SU-DHL-6 (cell line): ENCODE measurements around the gene JCAD.
"Not testable (repeated sequence)": the region's sequence is repeated elsewhere in the genome, so short reads cannot be mapped to it uniquely, and the experiment has no call there.

Source experiments
- H2AFZ ChIP-seq: fragments of 200-600 bp; sonication (generic); 2 replicates; pipeline ENCODE4 v1.6.1; 2014; ENCODE audit warnings: low read depth, mild to moderate bottlenecking, moderate library complexity, mixed read lengths, antibody characterized with exemption, low read length; ENCODE audit not compliant: severe bottlenecking
- H3F3A ChIP-seq: fragments of 200-600 bp; shearing (Covaris generic); 2 replicates; pipeline ENCODE4 v1.6.0; 2016; ENCODE audit warnings: antibody characterized with exemption, mild to moderate bottlenecking; ENCODE audit not compliant: insufficient read depth
- H3K27ac ChIP-seq: fragments of 200-600 bp; sonication (generic); 2 replicates; pipeline ENCODE4 v1.5.1; 2016; ENCODE audit warnings: low read depth, mild to moderate bottlenecking, low read length, moderate library complexity, mixed read lengths
- H3K27me3 ChIP-seq: fragments of 200-600 bp; sonication (generic), shearing (Covaris generic); 2 replicates; pipeline ENCODE4 v1.6.0; 2014; ENCODE audit warnings: mild to moderate bottlenecking, low read length
- H3K36me3 ChIP-seq: fragments of 200-600 bp; sonication (generic); 2 replicates; pipeline ENCODE4 v1.6.1; 2014; ENCODE audit warnings: mild to moderate bottlenecking, low read length, mixed read lengths
- H3K4me2 ChIP-seq: fragments of 300-600, 200-600 bp; shearing (Covaris generic), sonication (generic); 2 replicates; pipeline ENCODE4 v1.6.0; 2014; ENCODE audit warnings: low read length, low read depth, mild to moderate bottlenecking; ENCODE audit not compliant: poor library complexity, severe bottlenecking
- H3K4me3 ChIP-seq: fragments of 200-600 bp; sonication (generic); 2 replicates; pipeline ENCODE4 v1.5.1; 2014; ENCODE audit warnings: antibody characterized with exemption, low read length, mild to moderate bottlenecking, mixed read lengths; ENCODE audit not compliant: insufficient read depth, poor library complexity, severe bottlenecking
- H3K79me2 ChIP-seq: fragments of 200-600 bp; sonication (generic); 2 replicates; pipeline ENCODE4 v1.6.1; 2014; ENCODE audit warnings: mild to moderate bottlenecking, low read length, moderate library complexity; ENCODE audit not compliant: insufficient read depth
- H3K9ac ChIP-seq: fragments of 200-600 bp; sonication (generic); 2 replicates; pipeline ENCODE4 v1.7.0; 2014; ENCODE audit warnings: mild to moderate bottlenecking, low read length
- H3K9me2 ChIP-seq: fragments of 200-600 bp; sonication (generic); replicated peaks from 2 replicates; pipeline ENCODE4 v1.6.1; 2014; ENCODE audit warnings: low read length; ENCODE audit not compliant: insufficient read depth
- H3K9me3 ChIP-seq: fragments of 200-600 bp; sonication (generic); 2 replicates; pipeline ENCODE4 v1.6.1; 2014; ENCODE audit warnings: low read length, mixed read lengths; ENCODE audit not compliant: insufficient read depth
- H4K20me1 ChIP-seq: fragments of 200-600 bp; sonication (generic); 2 replicates; pipeline ENCODE4 v1.6.1; 2014; ENCODE audit warnings: low read depth, mild to moderate bottlenecking, antibody characterized with exemption, low read length, moderate library complexity, mixed read lengths
- EZH2phosphoT487 ChIP-seq: fragments of 200-600 bp; sonication (generic), shearing (Covaris generic); conservative IDR thresholded peaks from 2 replicates; pipeline ENCODE4 v1.6.1; 2018; ENCODE audit warnings: mild to moderate bottlenecking, antibody characterized with exemption, low read length, moderate library complexity, mixed read lengths
- TF ChIP-seq, protein P1 (sequence below): fragments of 200-600 bp; sonication (generic); IDR thresholded peaks from one replicate; pipeline ENCODE4 v1.5.1; 2017; ENCODE audit warnings: antibody characterized with exemption, mild to moderate bottlenecking, low read length, moderate library complexity; ENCODE audit not compliant: insufficient read depth, poor library complexity, severe bottlenecking

Gene JCAD

DNA sequence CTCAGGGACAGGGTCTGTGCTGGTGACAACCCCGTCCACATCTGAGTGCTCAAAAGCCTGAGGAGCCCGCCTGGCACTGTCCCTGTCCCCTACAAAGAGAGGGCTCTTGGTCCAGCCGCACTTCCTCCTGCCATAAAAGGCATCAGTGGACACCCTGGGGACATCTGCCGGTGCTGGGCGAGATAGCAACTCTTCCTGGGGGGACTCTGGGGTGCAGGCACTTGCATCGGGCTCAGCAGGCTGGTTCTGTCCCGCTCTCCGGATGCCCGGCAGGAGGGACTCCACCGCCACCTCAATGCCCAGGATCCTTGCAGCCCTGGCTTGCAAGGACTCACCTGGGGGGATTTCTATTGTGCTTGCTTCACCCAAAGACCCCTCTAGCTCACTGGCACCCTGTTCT lies 32.8 kb downstream of the JCAD start:
- no peaks in the 10 kb centered on the region for H3K9me3 ChIP-seq
- H3K27ac ChIP-seq = no peak overlapping the region
- H3K4me3 ChIP-seq = peak overlapping the region; percentile 41
- no peaks in the 10 kb centered on the region for H3K79me2 ChIP-seq
- H3F3A ChIP-seq = no peaks in the 10 kb centered on the region
- H3K9ac ChIP-seq = peak overlapping the region; percentile 38; the same call in 1 of the 2 replicates
- no peaks in the 10 kb centered on the region for H3K9me2 ChIP-seq
- H3K36me3 ChIP-seq = no peaks in the 10 kb centered on the region
- peak overlapping the region; percentile 83 for H2AFZ ChIP-seq
- no peaks in the 10 kb centered on the region for H4K20me1 ChIP-seq
- H3K4me2 ChIP-seq = peak overlapping the region; percentile 63
- no peaks in the 10 kb centered on the region for H3K27me3 ChIP-seq
- TF ChIP-seq, protein P1, sequence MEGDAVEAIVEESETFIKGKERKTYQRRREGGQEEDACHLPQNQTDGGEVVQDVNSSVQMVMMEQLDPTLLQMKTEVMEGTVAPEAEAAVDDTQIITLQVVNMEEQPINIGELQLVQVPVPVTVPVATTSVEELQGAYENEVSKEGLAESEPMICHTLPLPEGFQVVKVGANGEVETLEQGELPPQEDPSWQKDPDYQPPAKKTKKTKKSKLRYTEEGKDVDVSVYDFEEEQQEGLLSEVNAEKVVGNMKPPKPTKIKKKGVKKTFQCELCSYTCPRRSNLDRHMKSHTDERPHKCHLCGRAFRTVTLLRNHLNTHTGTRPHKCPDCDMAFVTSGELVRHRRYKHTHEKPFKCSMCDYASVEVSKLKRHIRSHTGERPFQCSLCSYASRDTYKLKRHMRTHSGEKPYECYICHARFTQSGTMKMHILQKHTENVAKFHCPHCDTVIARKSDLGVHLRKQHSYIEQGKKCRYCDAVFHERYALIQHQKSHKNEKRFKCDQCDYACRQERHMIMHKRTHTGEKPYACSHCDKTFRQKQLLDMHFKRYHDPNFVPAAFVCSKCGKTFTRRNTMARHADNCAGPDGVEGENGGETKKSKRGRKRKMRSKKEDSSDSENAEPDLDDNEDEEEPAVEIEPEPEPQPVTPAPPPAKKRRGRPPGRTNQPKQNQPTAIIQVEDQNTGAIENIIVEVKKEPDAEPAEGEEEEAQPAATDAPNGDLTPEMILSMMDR = no peak
- no peak for TF ChIP-seq EZH2phosphoT487

DNA sequence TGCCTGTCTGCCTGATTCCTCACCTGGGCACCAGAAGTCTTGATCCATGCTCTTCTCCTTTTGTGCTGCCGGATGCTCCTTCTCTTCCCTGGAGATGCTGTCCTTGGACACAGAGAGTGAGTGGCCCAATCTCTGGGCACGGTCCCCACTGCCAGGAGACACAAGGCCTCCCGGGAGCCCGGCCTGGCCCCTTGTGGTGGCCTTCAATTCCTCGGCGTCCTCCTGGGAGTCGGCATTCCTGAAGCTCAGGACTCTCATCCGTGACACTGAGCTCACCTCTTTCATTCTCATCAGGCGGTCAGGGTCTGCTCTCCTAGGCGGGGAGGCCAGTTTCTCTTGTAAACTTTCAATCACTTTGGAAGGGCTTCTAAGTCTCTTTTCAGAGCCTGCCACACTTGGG lies 33.3 kb downstream of the JCAD start:
- H3K27me3 ChIP-seq = no peaks in the 10 kb centered on the region
- H2AFZ ChIP-seq = no peak overlapping the region
- H3F3A ChIP-seq = no peaks in the 10 kb centered on the region
- H3K27ac ChIP-seq = no peak overlapping the region
- H3K4me2 ChIP-seq = no peak overlapping the region
- no peaks in the 10 kb centered on the region for H3K9me3 ChIP-seq
- no peaks in the 10 kb centered on the region for H3K9me2 ChIP-seq
- TF ChIP-seq, protein P1 = no peak
- no peak for TF ChIP-seq EZH2phosphoT487
- no peak overlapping the region for H3K4me3 ChIP-seq
- H3K9ac ChIP-seq = no peak overlapping the region
- H3K36me3 ChIP-seq = no peaks in the 10 kb centered on the region
- H3K79me2 ChIP-seq = no peaks in the 10 kb centered on the region
- H4K20me1 ChIP-seq = no peaks in the 10 kb centered on the region

DNA sequence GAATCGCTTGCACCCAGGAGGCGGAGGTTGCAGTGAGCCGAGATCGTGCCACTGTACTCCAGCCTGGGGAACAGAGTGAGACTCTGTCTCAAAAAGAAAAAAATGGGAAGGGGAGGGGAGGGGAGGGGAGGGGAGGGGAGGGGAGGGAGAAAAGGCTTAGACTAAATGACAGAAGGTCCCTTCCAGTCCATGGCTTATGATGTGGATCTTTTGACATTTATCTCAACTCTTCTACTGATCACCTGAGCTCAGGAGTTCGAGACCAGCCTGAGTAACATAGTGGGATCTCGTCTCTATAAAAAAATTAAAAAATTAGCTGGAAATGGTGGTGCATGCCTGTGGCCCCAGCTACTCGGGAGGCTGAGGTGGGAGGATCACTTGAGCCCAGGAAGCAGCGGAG lies 34.0 kb downstream of the JCAD start:
- not testable (repeated sequence) for H3K79me2 ChIP-seq, H3K27ac ChIP-seq, H3K9me3 ChIP-seq, H2AFZ ChIP-seq, H3K4me3 ChIP-seq, H3K4me2 ChIP-seq, H3F3A ChIP-seq, H3K36me3 ChIP-seq, H4K20me1 ChIP-seq, H3K9ac ChIP-seq, H3K9me2 ChIP-seq, H3K27me3 ChIP-seq

DNA sequence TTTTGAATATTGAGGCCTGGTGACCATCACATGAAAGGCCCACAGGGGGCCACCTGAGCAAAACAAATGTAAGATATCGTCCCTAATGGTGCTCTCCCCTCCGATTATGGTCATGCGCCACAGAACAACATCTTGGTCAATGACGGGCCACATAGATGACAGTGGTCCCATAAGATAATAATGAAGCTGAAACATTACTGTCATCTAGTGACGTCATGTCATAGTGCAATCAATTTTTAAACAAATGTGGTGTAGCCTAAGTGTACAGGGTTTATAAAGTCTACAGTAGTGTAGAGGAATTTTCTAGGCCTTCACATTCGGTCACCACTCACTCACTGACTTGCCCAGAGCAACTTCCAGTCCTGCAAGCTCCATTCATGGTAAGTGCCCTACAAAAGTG lies 36.8 kb downstream of the JCAD start:
- Histone ChIP-seq H3K4me3 (no peak overlapping the region), H3F3A (no peaks in the 10 kb centered on the region), H3K9me3 (no peaks in the 10 kb centered on the region), H3K27ac (no peak overlapping the region), H4K20me1 (no peaks in the 10 kb centered on the region), H3K27me3 (no peaks in the 10 kb centered on the region), H3K9ac (no peak overlapping the region), H3K36me3 (no peaks in the 10 kb centered on the region), H3K79me2 (no peaks in the 10 kb centered on the region), H2AFZ (no peak overlapping the region), H3K9me2 (no peaks in the 10 kb centered on the region), H3K4me2 (no peak overlapping the region)
- no peak for TF ChIP-seq EZH2phosphoT487
- TF ChIP-seq, protein P1 = no peak
